Activated CD8-positive, alpha-beta T cell treated with anti-CD3 and anti-CD28 coated beads for 36 hours (primary cell): ENCODE measurements around the gene RGL4. TPM values are rescaled to one million over a fixed set of nuclear protein-coding genes. Genes with fewer than 3 reads are reported as not detected.

ENCODE experiments used
- ATAC-seq: fragments of 200-7000 bp; cut with Tn5 transposase; one replicate; pipeline ENCODE4 v1.10.0; 2021; ENCODE audit warnings: mild to moderate bottlenecking, moderate library complexity
- CTCF ChIA-PET: fragments of 350-600 bp; sonication (Branson Sonifier 250); formaldehyde crosslinking; loops from one replicate; lab custom pipeline; 2021; ENCODE audit warnings: antibody characterized with exemption; lab: Charles Lee
- POLR2A ChIA-PET: fragments of 350-600 bp; sonication (Branson Sonifier 250); formaldehyde crosslinking; loops from one replicate; lab custom pipeline; 2021; ENCODE audit warnings: antibody characterized with exemption; lab: Charles Lee
- DNase-seq: peaks from one replicate; pipeline ENCODE4 v3.0.0-alpha.2; 2020
- H3K27ac Mint-ChIP-seq: one replicate; pipeline ENCODE4 v1.8.0; 2021; ENCODE audit warnings: mild to moderate bottlenecking, mixed read lengths
- H3K27me3 Mint-ChIP-seq: one replicate; pipeline ENCODE4 v1.8.0; 2021; ENCODE audit warnings: mixed read lengths
- H3K36me3 Mint-ChIP-seq: one replicate; pipeline ENCODE4 v1.8.0; 2021; ENCODE audit warnings: low read depth, mixed read lengths
- H3K4me1 Mint-ChIP-seq: one replicate; pipeline ENCODE4 v1.8.0; 2021; ENCODE audit warnings: low read depth, mixed read lengths
- H3K4me3 Mint-ChIP-seq: one replicate; pipeline ENCODE4 v1.8.0; 2021; ENCODE audit warnings: mild to moderate bottlenecking, moderate library complexity, mixed read lengths
- H3K9me3 Mint-ChIP-seq: one replicate; pipeline ENCODE4 v1.8.0; 2021; ENCODE audit warnings: mixed read lengths
- CTCF ChIP-seq: fragments of 200-600 bp; IDR thresholded peaks from one replicate; pipeline ENCODE4 v1.8.0; 2022; ENCODE audit warnings: antibody characterized with exemption, mild to moderate bottlenecking
- intact Hi-C: fragments of 100-400 bp; cut with micrococcal nuclease; formaldehyde crosslinking; loops from one replicate; pipeline ENCODE4 v1.10.0; 2022
- total RNA-seq, 2 experiments: library from RNA; stranded (reverse); gene quantifications; one replicate each; pipeline ENCODE4 v1.2.3, GENCODE V29; 2021

RGL4 gene
- total RNA-seq, 2 experiments from 2014 or later, result 11.9 to 16.7 TPM

DNA sequence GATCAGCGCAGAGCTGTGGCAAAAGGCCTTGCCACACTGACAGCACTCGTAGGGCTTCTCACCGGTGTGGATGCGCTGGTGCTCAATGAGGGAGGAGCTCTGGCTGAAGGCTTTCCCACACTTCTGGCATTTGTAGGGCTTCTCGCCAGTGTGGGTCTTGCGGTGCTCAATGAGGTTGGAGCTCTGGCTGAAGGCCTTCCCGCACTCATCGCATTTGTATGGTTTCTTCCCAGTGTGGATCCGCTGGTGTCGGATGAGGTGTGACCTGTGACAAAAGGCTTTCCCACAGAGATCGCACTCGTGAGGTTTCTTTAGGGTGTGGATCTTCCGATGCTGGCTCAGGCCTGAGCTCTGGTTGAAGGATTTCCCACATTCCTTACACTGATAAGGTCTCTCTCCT, 53.2 kb downstream of the RGL4 start:
- intact Hi-C loops, result no loop called here
- peaks cover 24% of the 10 kb centered on the region for H3K36me3 Mint-ChIP-seq
- TF ChIP-seq CTCF, result no peak
- POLR2A ChIA-PET, result interaction anchor here (1.7 kb wide), 1 partner anchor 27 kb away, joined by 6 read pairs; no protein-coding TSS in a partner anchor
- ATAC-seq, result no peak
- no peaks in the 10 kb centered on the region for H3K4me1 Mint-ChIP-seq
- peaks cover 11% of the 10 kb centered on the region for H3K9me3 Mint-ChIP-seq
- H3K4me3 Mint-ChIP-seq, result no peak overlapping the region
- CTCF ChIA-PET, result interaction anchor here (1.3 kb wide), 1 partner anchor 11 kb away, joined by 3 read pairs; no protein-coding TSS in a partner anchor
- H3K27me3 Mint-ChIP-seq, result no peaks in the 10 kb centered on the region
- no peak for DNase-seq
- H3K27ac Mint-ChIP-seq, result no peak overlapping the region

DNA sequence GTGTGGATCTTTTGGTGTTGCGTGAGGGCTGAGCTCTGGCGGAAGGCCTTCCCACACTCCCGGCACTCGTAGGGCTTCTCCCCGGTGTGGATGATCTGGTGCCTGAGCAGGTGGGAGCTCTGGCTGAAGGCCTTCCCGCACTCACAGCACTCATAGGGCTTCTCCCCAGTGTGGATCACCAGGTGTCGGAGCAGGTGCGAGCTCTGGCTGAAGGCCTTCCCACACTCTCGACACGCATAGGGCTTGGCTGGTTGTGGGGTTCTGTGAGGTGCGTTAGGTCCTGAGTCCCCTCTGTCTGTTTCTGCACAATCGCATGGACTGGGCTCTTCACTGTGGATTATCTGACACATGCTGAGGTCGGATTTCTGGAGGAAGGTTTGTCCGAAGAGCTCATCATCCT, 53.7 kb downstream of the RGL4 start:
- ChIA-PET POLR2A (interaction anchor here (1.7 kb wide), 1 partner anchor 27 kb away, joined by 6 read pairs; no protein-coding TSS in a partner anchor), CTCF (interaction anchor here (1.2 kb wide), 1 partner anchor 27 kb away, joined by 3 read pairs; no protein-coding TSS in a partner anchor)
- no peak for TF ChIP-seq CTCF
- ATAC-seq (no peak), DNase-seq (no peak)
- Mint-ChIP-seq H3K4me3 (no peak overlapping the region), H3K27me3 (no peaks in the 10 kb centered on the region), H3K9me3 (peaks cover 11% of the 10 kb centered on the region), H3K4me1 (no peaks in the 10 kb centered on the region), H3K27ac (no peak overlapping the region), H3K36me3 (peaks cover 24% of the 10 kb centered on the region)
- intact Hi-C loops, result no loop called here

DNA sequence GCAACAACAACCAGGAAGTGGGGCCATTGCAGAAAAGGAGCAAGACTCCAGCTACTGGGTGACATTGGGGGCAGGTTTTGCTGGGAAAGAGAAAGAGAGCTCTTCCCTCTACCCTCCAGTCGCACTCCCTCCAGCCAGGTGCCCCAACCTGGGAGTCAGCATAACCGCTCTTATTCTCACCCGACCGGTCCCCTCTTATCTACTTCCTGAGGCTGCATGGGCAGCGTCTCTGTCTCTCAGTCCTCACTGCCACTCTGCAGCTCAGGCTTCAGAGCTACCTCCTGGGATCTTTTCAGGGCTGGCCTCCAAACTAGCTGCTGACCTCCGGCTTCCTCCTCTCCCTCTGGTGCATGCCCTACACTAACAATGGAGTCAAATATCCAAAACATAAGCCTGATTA, 55.0 kb downstream of the RGL4 start:
- intact Hi-C loops, result no loop called here
- no peak for TF ChIP-seq CTCF
- no peak overlapping the region for H3K27ac Mint-ChIP-seq
- H3K27me3 Mint-ChIP-seq, result no peaks in the 10 kb centered on the region
- H3K9me3 Mint-ChIP-seq, result peaks cover 11% of the 10 kb centered on the region
- ChIA-PET CTCF (interaction anchor here (1.2 kb wide), 1 partner anchor 26 kb away, joined by 3 read pairs; no protein-coding TSS in a partner anchor), POLR2A (no interaction called here)
- peaks cover 10% of the 10 kb centered on the region for H3K4me1 Mint-ChIP-seq
- DNase-seq, result no peak
- ATAC-seq, result no peak
- H3K36me3 Mint-ChIP-seq, result peaks cover 24% of the 10 kb centered on the region
- no peak overlapping the region for H3K4me3 Mint-ChIP-seq

Other genes starting within 250 kb of the RGL4 start
- gene IGLL1, start 110.7 kb upstream of the RGL4 start, total RNA-seq, result not detected
- under 1 TPM in 1 of 2 experiments, not detected in 1; 0.23 TPM for gene DRICH1, start 58.7 kb upstream of the RGL4 start, total RNA-seq
- 1 to 10 TPM; 1.7 TPM for gene ZNF70, start 60.1 kb downstream of the RGL4 start, total RNA-seq
- not detected for gene VPREB3, start 63.4 kb downstream of the RGL4 start, total RNA-seq
- gene C22orf15, start 72.0 kb downstream of the RGL4 start, total RNA-seq, result 1 to 10 TPM; 1.1 to 2.1 TPM
- gene CHCHD10, start 77.0 kb downstream of the RGL4 start, total RNA-seq, result 100 to 1,000 TPM; 197 to 212 TPM
- gene MMP11, start 81.8 kb downstream of the RGL4 start, total RNA-seq, result 1 to 10 TPM in 1 of 2 experiments, under 1 TPM in 1; 0.85 to 1.4 TPM
- gene SMARCB1, start 96.0 kb downstream of the RGL4 start, total RNA-seq, result 10 to 100 TPM; 82.8 to 86.3 TPM
- gene DERL3, start 148.0 kb downstream of the RGL4 start, total RNA-seq, result 1 to 10 TPM; 5.4 to 7.6 TPM
- 1 to 10 TPM; 8.0 to 8.6 TPM for gene SLC2A11, start 166.9 kb downstream of the RGL4 start, total RNA-seq
- 1,000 to 10,000 TPM; 1,485 to 1,525 TPM for gene MIF, start 203.4 kb downstream of the RGL4 start, total RNA-seq